ENCODE measurements around the gene NHP2.

NHP2 gene

DNA sequence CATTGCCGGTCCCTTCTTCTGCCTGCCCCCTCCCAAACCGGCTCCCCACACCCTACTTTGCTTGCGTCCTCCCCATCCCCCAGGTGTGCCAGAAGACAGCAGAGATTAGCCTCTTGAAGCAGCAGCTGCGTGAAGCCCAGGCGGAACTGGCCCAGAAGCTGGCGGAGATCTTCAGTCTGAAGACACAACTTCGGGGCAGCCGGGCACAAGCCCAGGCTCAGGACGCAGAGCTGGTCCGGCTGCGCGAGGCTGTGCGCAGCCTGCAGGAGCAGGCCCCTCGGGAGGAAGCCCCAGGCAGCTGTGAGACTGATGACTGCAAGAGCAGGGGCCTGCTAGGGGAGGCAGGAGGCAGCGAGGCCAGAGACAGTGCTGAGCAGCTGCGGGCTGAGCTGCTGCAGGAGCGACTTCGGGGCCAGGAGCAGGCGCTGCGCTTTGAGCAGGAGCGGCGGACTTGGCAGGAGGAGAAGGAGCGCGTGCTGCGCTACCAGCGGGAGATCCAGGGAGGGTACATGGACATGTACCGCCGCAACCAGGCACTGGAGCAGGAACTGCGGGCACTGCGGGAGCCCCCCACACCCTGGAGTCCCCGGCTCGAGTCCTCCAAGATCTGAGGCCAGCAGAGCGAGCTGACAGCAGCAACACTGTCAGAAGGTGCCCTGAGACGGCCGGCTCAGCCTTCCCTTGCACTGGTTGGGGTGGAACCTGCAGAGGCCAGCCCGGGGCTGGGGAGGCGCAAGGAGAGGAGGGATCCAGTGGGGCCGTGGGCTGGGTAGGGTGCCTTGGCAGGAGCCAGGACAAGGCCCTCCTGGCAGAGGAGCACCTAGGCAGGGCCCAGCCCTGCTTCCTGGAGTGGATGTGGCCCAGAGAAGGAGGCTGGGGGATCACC, 32.1 kb downstream of the NHP2 start:
- peaks cover 0 to 70% of the 10 kb centered on the region in 2 donors for H3K27me3 ChIP-seq
- intact Hi-C loops (cut with DNase I; ENCODE audit: low total_unique reads) = no loop called here
- H3K4me1 ChIP-seq = peaks cover 0 to 18% (median 4%) of the 10 kb centered on the region in 4 donors
- H3K36me3 ChIP-seq = peaks cover 0 to 7% (median 0%) of the 10 kb centered on the region in 3 donors
- DNase-seq = no peak
- TF ChIP-seq, protein P1, sequence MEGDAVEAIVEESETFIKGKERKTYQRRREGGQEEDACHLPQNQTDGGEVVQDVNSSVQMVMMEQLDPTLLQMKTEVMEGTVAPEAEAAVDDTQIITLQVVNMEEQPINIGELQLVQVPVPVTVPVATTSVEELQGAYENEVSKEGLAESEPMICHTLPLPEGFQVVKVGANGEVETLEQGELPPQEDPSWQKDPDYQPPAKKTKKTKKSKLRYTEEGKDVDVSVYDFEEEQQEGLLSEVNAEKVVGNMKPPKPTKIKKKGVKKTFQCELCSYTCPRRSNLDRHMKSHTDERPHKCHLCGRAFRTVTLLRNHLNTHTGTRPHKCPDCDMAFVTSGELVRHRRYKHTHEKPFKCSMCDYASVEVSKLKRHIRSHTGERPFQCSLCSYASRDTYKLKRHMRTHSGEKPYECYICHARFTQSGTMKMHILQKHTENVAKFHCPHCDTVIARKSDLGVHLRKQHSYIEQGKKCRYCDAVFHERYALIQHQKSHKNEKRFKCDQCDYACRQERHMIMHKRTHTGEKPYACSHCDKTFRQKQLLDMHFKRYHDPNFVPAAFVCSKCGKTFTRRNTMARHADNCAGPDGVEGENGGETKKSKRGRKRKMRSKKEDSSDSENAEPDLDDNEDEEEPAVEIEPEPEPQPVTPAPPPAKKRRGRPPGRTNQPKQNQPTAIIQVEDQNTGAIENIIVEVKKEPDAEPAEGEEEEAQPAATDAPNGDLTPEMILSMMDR (IDR thresholded peaks at IDR 0.05) = no peak
- H3K4me3 ChIP-seq = no peak overlapping the region
- H3K9me3 ChIP-seq = no peaks in the 10 kb centered on the region
- no peak overlapping the region for H3K27ac ChIP-seq

DNA sequence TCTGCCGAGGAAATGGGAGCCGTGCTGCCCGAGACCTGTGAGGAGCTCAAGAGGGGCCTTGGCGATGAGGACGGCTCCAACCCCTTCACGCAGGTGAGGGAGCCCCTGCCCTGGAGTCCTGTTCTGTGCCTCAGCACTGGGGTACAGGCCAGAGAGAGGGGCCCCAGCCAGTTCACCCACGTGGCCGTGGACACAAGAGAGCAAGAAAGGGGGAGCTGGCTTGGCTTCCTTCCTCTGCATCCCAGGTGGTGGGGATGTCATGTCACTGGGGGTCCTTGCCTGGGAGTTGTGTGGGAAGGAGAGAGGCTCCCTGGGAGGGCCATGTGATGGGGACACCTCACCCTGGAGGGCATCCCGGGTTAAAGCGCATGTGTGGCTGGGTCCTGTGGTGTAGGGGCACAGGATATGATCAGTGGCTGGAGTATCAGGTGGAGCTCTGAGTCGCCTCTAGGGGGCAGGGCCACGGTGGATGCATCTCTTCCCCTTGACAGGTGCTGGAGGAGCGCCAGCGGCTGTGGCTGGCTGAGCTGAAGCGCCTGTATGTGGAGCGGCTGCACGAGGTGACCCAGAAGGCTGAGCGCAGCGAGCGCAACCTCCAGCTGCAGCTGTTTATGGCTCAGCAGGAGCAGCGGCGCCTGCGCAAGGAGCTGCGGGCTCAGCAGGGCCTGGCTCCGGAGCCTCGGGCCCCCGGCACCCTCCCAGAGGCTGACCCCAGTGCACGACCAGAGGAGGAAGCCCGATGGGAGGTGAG, 32.9 kb downstream of the NHP2 start:
- TF ChIP-seq, protein P1 (IDR thresholded peaks at IDR 0.05) = peak in 1 of 2 experiments; percentile 4
- H3K4me1 ChIP-seq = peaks cover 0 to 20% (median 4%) of the 10 kb centered on the region in 4 donors
- no peak overlapping the region for H3K4me3 ChIP-seq
- H3K36me3 ChIP-seq = peaks cover 0 to 7% (median 0%) of the 10 kb centered on the region in 3 donors
- no peak overlapping the region for H3K27ac ChIP-seq
- no peaks in the 10 kb centered on the region for H3K9me3 ChIP-seq
- DNase-seq = no peak
- intact Hi-C loops (cut with DNase I; ENCODE audit: low total_unique reads) = no loop called here
- peaks cover 0 to 78% of the 10 kb centered on the region in 2 donors for H3K27me3 ChIP-seq

DNA sequence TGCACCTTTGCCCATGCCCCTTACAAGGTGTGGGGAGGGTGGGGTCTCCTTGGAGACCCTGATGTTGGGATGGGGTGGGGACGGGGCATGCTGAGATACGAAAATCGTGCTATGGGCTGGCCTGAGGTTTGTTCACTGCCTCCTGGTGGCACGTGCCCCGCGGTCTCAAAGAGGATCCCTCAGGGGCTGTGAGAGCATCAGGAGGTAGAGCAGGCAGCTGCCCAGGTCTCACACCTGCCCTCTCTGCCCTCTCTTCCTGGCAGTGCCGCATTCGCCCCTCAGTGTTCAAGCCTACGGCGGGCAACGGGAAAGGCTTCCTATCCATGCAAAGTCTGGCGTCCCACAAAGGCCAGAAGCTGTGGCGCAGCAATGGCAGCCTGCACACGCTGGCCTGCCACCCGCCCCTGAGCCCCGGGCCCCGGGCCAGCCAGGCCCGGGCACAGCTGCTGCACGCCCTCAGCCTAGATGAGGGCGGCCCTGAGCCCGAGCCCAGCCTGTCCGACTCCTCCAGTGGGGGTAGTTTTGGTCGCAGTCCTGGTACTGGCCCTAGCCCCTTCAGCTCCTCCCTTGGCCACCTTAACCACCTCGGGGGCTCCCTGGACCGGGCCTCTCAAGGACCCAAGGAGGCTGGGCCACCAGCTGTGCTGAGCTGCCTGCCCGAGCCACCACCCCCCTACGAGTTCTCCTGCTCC, 33.6 kb downstream of the NHP2 start:
- peaks cover 0 to 85% of the 10 kb centered on the region in 2 donors for H3K27me3 ChIP-seq
- H3K36me3 ChIP-seq = peaks cover 0 to 7% (median 0%) of the 10 kb centered on the region in 3 donors
- DNase-seq = no peak
- no peaks in the 10 kb centered on the region for H3K9me3 ChIP-seq
- no peak overlapping the region for H3K4me3 ChIP-seq
- peaks cover 0 to 25% (median 4%) of the 10 kb centered on the region in 4 donors for H3K4me1 ChIP-seq
- H3K27ac ChIP-seq = no peak overlapping the region
- TF ChIP-seq, protein P1 (IDR thresholded peaks at IDR 0.05) = no peak
- intact Hi-C loops (cut with DNase I; ENCODE audit: low total_unique reads) = no loop called here

DNA sequence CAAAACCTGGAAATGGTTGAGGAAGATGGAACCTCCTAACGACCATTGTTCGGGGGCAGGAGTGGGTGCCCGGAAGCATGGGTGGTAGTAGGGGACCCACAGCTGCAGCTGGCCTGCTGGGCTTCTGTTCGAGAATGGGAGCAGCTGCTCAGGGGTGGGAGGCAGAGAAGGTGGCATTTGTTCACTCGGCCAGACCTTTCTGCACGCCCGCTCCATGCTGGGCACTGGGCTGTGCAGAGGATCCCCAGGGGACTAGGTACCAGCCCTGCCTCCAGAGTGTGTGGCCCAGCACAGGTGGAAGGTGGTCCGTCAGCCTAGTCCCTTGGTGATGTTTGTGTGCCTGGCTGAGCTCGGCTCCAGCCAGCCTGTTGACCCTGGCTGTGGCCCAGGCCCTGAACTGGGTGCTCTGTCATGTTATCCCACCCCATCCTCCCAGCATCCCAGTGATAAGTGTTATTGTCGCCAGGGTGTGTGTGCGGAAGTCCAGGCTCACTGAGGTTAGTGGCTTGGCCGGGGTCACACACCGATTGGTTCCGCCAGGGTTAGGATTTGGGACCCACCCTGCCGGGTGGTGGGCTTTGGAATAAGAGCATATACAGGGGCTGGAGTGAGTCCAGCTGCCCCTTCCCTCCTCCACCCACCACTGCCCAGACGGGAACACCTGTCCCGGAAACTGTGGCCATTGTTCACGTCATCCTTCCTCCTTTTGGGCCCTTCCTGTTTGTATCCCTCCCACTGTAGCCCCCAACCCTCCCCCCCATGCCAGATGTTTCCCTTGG, 35.6 kb downstream of the NHP2 start:
- intact Hi-C loops (cut with DNase I; ENCODE audit: low total_unique reads) = no loop called here
- TF ChIP-seq, protein P1 (IDR thresholded peaks at IDR 0.05) = no peak
- Histone ChIP-seq H3K4me1 (peaks cover 0 to 40% (median 16%) of the 10 kb centered on the region in 4 donors), H3K27ac (no peak overlapping the region), H3K9me3 (no peaks in the 10 kb centered on the region), H3K27me3 (peaks cover 0 to 97% of the 10 kb centered on the region in 2 donors), H3K4me3 (no peak overlapping the region), H3K36me3 (peaks cover 0 to 7% (median 0%) of the 10 kb centered on the region in 3 donors)
- DNase-seq = no peak
